IPS DF 4.7 (cell line): ENCODE results near the gene LRMDA.
"Not testable (repeated sequence)": the region's sequence is repeated elsewhere in the genome, so short reads cannot be mapped to it uniquely, and the experiment has no call there.

Experiments
- DNase-seq: peaks from one replicate; pipeline ENCODE4 v3.0.0-alpha.2; 2013; ENCODE audit warnings: low spot score; ENCODE audit errors: extremely low read depth

Gene LRMDA

GRCh38 chr10:75606203-75606779 lies 174.9 kb downstream of the LRMDA start:
- no peak for DNase-seq

GRCh38 chr10:75607576-75607975 lies 176.2 kb downstream of the LRMDA start:
- no peak for DNase-seq

DNA sequence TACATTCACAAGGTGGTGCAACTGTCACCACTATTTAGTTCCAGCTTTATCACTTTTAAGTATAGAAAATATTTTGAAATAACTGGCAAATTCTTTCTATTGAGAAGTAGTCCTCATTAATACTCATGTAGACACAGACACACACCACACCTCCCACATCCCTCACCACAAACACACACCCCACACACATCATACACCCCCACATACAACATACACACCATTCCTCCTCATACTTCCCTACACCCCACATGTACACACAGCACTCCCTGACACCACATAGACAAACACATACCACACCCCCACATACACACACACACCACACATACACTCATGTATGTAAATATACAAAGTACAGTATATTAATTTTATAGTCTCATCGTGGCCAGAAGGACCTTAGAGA lies 178.8 kb downstream of the LRMDA start:
- no peak for DNase-seq

GRCh38 chr10:75611172-75611992 lies 180.0 kb downstream of the LRMDA start:
- DNase-seq = no peak

- DNase-seq = no peak
Observed at GRCh38 chr10:75611993-75612372, 180.6 kb downstream of the LRMDA start.

- no peak for DNase-seq
Observed at GRCh38 chr10:75612904-75613684, 181.7 kb downstream of the LRMDA start.

DNA sequence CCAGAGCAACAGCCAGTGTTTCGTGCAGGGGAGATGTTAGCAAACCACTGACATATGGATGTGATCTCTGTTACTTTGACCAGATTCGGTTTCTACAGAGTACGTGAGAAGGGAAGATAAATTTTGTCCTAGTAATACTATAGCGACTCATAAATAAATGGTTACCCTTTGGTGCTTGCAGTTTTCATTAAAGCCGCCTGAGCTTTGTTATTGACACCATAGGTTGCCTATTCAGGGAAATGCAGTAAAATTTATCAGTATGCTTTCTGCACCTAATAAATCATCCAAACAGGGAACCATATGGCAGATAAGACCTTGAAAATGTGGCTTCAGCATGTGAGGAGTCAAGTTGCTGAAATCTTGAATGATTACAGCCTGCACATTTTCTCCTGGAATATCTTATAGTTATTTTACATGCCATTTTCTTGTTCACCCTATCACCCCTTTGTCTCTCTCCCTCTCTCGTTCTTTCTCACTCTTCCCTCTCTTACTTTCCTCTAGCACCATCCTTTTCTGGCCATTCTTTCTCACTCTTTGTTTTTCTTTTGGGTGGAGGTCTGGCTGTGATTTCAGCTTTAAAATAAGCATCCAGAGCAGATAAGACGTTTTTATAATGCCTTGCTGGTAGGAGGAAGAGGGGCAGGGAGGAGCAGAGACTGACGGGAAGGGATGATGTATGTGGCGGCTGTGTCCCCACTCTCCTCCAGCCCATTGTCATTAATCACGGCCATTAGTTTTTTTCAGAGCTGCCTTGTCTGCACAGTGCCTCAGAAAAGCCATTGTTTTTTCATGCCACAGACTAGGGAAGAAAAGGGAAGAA lies 182.5 kb downstream of the LRMDA start:
- DNase-seq = no peak

DNA sequence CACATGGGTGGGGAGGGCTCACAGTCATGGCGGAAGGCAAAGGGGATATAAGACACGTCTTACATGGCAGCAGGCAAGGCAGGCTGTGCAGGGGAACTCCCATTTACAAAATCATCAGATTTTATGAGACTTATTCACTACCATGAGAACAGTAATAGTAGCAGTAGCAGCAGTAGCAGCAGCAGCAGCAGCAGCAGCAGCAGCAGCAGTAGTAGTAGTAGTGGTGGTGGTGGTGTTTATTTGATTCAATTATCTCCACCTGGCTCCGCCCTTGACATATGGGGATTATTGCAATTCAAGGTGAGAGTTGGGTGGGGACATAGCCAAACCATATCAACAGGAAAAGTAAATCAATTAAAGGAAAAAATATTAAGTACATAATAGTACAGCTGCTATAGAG lies 184.7 kb downstream of the LRMDA start:
- DNase-seq = no peak

GRCh38 chr10:75616874-75617478 lies 185.6 kb downstream of the LRMDA start:
- DNase-seq = no peak

GRCh38 chr10:75617485-75618155 lies 186.2 kb downstream of the LRMDA start:
- no peak for DNase-seq

DNA sequence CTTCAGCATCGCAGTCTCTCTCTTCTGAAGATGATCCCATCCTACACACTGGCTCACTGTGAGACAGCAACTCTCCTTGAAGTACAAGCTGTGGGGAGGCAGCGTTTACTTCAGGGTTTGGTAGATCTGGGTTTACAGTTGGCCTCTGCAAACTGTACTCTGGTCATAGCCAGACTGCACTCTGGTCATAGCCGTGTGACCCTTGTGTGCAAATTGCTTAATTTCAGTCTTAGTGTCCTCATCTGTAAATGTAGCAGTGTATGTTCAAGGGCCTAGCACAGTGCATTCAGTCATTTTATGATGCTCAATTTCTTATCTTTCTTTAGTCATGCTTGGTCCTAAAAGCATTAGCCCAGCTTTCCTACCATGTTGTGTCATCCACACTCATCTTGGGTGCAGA lies 188.2 kb downstream of the LRMDA start:
- no peak for DNase-seq

DNA sequence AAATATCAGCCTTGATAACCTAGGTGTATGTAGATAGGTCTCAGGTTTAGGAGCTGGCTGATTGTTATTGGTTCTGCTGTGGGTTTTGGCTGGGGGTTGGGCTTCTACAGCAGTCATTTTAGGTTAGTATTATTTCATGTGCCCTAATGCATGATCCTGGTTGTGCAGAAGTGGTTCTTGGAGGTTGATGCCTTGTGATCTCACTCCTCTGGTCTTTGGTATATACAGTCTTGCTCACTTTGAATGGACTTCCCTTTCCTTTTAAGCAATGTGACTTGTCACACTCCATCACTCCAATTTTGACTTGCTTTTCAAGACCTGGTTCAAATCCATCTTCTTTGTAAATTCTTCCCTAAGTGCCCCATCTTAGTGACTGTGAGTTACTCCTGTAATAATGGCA lies 188.9 kb downstream of the LRMDA start:
- no peak for DNase-seq

- not testable (repeated sequence) for DNase-seq
Observed at GRCh38 chr10:75621003-75621402, 189.6 kb downstream of the LRMDA start.

DNA sequence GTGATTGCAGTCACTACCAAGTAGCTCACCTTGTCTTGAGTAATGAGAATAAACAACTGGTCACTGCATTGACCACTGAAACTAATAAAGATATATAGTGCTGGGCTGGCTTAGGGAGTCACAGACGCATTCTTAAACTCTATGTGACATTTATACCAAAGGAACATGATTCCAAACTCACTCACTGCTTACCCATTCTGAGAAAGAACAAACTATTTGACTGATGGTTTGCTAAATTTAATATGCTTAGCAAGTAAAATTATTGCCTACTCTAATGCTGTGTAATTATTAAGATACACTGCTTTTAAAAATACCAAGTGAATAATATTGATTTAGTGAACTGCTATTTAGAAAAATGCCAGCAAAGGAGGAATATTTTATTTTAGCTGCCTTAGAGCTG lies 191.1 kb downstream of the LRMDA start:
- no peak for DNase-seq

DNA sequence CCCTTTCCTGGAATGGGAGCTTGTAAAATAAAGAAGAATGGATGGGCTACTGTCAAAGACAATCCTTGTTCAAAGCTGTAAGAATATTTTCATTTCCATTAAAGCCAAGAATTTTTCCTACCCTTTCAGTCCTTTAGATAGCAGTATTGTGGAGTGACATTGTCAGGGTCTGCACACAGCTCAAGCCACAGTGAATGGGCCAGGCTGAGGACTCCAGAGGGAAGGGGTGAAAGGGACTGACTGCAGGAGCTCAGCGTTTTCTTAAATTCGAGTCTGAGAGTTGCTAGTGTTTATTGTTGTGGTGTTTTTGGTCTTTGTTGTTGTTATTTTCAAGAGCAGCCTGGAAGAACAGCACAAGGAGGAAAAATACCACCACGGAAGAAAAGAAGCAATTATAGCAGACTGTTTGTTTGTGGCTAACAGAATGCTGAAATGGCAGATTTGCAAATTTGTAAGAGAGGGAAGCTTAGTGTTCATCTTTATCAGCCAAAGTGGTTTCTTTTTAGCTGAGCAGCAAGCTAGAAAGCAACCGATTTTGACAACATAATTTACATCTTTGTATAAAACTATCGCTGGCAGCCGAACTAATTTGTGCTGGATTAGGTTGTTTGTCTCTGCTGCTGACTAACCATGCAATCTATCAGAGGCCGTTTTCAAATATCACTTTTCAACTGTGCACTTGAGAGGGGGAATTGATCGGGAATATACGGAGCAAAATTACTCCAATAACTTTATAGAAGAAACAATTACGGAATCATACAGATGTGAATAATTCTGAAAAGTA lies 192.1 kb downstream of the LRMDA start:
- DNase-seq = no peak

GRCh38 chr10:75624638-75625037 lies 193.2 kb downstream of the LRMDA start:
- DNase-seq = no peak

DNA sequence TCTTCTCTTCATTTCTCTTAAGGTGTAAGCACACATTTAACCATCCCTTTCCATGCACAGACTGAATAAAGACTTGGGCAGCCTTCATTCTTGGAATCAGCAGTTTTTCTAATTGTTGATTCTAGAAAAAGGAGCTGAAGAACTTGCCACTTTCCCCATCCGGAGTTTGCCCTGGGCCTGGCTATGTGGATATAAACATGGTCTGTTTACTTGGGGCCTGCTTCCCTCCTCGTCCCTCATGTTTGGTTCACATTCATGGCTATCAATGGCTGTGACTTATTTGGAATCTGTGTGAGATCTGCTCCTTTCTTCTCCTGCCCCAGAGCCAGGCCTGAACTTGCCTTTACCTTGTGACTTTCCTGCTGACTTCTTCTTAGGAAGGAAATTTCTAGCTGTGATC lies 199.3 kb downstream of the LRMDA start:
- no peak for DNase-seq

- no peak for DNase-seq
Observed at GRCh38 chr10:75632805-75633462, 201.5 kb downstream of the LRMDA start.

- DNase-seq = no peak
Observed at GRCh38 chr10:75633568-75633967, 202.1 kb downstream of the LRMDA start.
